Heart left ventricle (tissue), 16 donors: ENCODE measurements around the gene NFATC1. TPM values are rescaled to one million over a fixed set of nuclear protein-coding genes. Genes with fewer than 3 reads are reported as not detected.

Experiments
- ATAC-seq, 4 donors: fragments of 200-7000 bp; cut with Tn5 transposase; one replicate each; pipeline ENCODE4 v1.9.1; 2020 to 2022; ENCODE audit warnings: moderate library complexity in 4 of 4, mild to moderate bottlenecking in 3 of 4, moderate number of reproducible peaks in 1 of 4
- DNase-seq, 5 donors: peaks; one replicate each; pipeline ENCODE4 v3.0.0-alpha.2; 2020
- H3K27ac ChIP-seq, 12 donors: fragments of 200-600 bp; sonication (generic) in 4 of 12; one replicate each; pipeline versions ENCODE4 v1.5.0 to v1.8.0; 2016 to 2022; ENCODE audit warnings: mild to moderate bottlenecking in 2 of 12
- H3K27me3 ChIP-seq, 9 donors: fragments of 200-600 bp; sonication (generic) in 2 of 9; one replicate each; pipeline versions ENCODE4 v1.5.1 to v1.8.0; 2016 to 2022; ENCODE audit warnings: mild to moderate bottlenecking in 3 of 9
- H3K36me3 ChIP-seq, 9 donors: fragments of 200-600 bp; sonication (generic) in 2 of 9; one replicate each; pipeline versions ENCODE4 v1.5.0 to v1.8.0; 2018 to 2022; ENCODE audit warnings: mild to moderate bottlenecking in 2 of 9
- H3K4me1 ChIP-seq, 12 donors: fragments of 200-600 bp; sonication (generic) in 4 of 12; one replicate each; pipeline versions ENCODE4 v1.5.0 to v1.8.0; 2016 to 2022; ENCODE audit warnings: mild to moderate bottlenecking in 3 of 12
- H3K4me3 ChIP-seq, 12 donors: fragments of 200-600 bp; sonication (generic) in 4 of 12; one replicate each; pipeline versions ENCODE4 v1.5.0 to v1.8.0; 2017 to 2022; ENCODE audit warnings: mild to moderate bottlenecking in 9 of 12, moderate library complexity in 4 of 12
- H3K9me3 ChIP-seq, 12 donors: fragments of 200-600 bp; sonication (generic) in 4 of 12; one replicate each; pipeline versions ENCODE4 v1.5.0 to v1.8.0; 2016 to 2022; ENCODE audit warnings: mild to moderate bottlenecking in 1 of 12
- POLR2A ChIP-seq, 2 donors: fragments of 450-650 bp; IDR thresholded peaks; one replicate each; pipeline ENCODE4 v1.6.1; 2017; ENCODE audit warnings: antibody characterized with exemption in 2 of 2, mild to moderate bottlenecking in 2 of 2, moderate library complexity in 2 of 2
- WGBS, 4 donors: extraction: QIAGEN DNeasy Blood & Tissue Kit in 2 of 4; methylation state at CpG; one replicate each; pipeline versions ENCODE4 v1.1.5 to v1.1.7; 2013 to 2018; 5-methylcytosine and 5-hydroxymethylcytosine counted together
- intact Hi-C, 10 donors: fragments of 100-400 bp; cut with DNase I; formaldehyde crosslinking; loops; one replicate each; pipeline versions ENCODE4 v1.11.1 to v1.14.2; 2022
- polyA plus RNA-seq, 2 donors: library from polyadenylated mRNA; stranded (reverse); fragments of 200-250 nt; gene quantifications; one replicate each; pipeline ENCODE4 v1.2.3, GENCODE V29; 2013
- total RNA-seq, 9 donors: library from RNA; depleted of rRNA in 2 of 9; stranded (reverse); fragments of >200 nt in 2 of 9; fragmentation: NEBNext Ultra II Directional in 3 of 9; extraction: Animal tissue kit (Norgen Biotek cat#: 25700) in 3 of 9; gene quantifications; one replicate each; pipeline versions ENCODE4 v1.1.0 to v1.2.4, GENCODE V29; 2016 to 2023
- TF ChIP-seq, protein P1 (sequence below), 12 donors: fragments of 200-600 bp; sonication (generic) in 4 of 12; IDR thresholded peaks; one replicate each; pipeline versions ENCODE4 v1.5.0 to v1.8.0; 2018 to 2022; ENCODE audit warnings: antibody characterized with exemption in 12 of 12, mild to moderate bottlenecking in 5 of 12
- donor health status: ischemic (EF 13 %, LVEDD 7.1; RV severe dilation, severe dysfunction).
- donor health status: healthy with polysubstance abuse.
- donor health status: DM: no; HTN: yes; CAD: no.
- donor health status: DM: no; HTN: no; CAD: no.
- donor health status: ischemic (EF 25% LVEDD 6.9; RV normal size, moderate dysfunction).
- donor health status: ischemic (EF 25% LVEDD 5.7; RV mildly dilated, moderate dysfunction).
- donor health status: healthy.
- donor health status: DM: yes; HTN: yes; CAD: no.
- donor health status: ischemic (EF 35%, LVEDD 5.7; RV mildly dilated, moderate dysfunction).
- donor health status: nonischemic (EF 11% LVEDD 7.7; RV severe dilation, severe dysfunction).
- donor health status: DM: yes; HTN: yes; CAD: no.
- donor health status: PGD.
- donor health status: ischemic (EF 29% LVEDD 5.4; RV normal size, mild dysfunction).
- donor health status: nonischemic (EF 23%, LVEDD 6.1; RV moderate dilation, normal function).

NFATC1 gene
- total and polyA plus RNA-seq, 11 donors = 6.5 to 26.7 (median 15.3) TPM

DNA sequence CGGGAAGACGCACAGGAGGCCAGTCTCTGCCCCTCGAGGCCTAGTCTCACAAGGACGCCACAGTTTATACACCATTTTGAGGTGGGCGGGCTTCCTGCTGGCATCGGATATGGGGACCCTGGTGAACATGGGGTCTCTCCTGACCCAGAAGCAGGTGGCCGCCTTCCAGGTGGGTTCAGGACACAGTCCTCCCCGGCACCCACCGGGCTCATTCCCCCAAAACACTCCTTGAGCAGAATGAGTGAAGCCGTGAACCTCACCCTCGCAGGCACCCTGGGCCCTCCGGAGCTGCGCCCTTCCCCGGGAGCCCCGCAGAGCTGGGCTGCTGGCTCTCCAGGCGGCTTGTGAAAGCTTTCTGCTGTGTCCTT lies 6.5 kb downstream of the NFATC1 start:
- Histone ChIP-seq H3K4me3 (no peak overlapping the region), H3K27ac (peak overlapping the region in 6 of 12 donors; percentile 19 to 93 (median 76)), H3K4me1 (peaks cover 5 to 71% (median 50%) of the 10 kb centered on the region in 12 donors), H3K9me3 (no peaks in the 10 kb centered on the region), H3K36me3 (no peaks in the 10 kb centered on the region), H3K27me3 (peaks cover 0 to under 1% (median 0%) of the 10 kb centered on the region in 9 donors)
- DNase-seq = peak in 1 of 5 donors; percentile 19
- no peak for ATAC-seq
- TF ChIP-seq, protein P1, sequence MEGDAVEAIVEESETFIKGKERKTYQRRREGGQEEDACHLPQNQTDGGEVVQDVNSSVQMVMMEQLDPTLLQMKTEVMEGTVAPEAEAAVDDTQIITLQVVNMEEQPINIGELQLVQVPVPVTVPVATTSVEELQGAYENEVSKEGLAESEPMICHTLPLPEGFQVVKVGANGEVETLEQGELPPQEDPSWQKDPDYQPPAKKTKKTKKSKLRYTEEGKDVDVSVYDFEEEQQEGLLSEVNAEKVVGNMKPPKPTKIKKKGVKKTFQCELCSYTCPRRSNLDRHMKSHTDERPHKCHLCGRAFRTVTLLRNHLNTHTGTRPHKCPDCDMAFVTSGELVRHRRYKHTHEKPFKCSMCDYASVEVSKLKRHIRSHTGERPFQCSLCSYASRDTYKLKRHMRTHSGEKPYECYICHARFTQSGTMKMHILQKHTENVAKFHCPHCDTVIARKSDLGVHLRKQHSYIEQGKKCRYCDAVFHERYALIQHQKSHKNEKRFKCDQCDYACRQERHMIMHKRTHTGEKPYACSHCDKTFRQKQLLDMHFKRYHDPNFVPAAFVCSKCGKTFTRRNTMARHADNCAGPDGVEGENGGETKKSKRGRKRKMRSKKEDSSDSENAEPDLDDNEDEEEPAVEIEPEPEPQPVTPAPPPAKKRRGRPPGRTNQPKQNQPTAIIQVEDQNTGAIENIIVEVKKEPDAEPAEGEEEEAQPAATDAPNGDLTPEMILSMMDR (IDR thresholded peaks at IDR 0.05) = no peak
- no peak for TF ChIP-seq POLR2A (IDR thresholded peaks at IDR 0.05)
- intact Hi-C loops = loop anchor here in 6 of 10 donors (2.0 to 10.0 kb wide), 4 partner anchors 53 to 105 kb away; no protein-coding TSS in a partner anchor
- 92 to 96% (median 94%) methylated on average over 10 to 16 of the region's 16 CpGs for WGBS, 4 donors

DNA sequence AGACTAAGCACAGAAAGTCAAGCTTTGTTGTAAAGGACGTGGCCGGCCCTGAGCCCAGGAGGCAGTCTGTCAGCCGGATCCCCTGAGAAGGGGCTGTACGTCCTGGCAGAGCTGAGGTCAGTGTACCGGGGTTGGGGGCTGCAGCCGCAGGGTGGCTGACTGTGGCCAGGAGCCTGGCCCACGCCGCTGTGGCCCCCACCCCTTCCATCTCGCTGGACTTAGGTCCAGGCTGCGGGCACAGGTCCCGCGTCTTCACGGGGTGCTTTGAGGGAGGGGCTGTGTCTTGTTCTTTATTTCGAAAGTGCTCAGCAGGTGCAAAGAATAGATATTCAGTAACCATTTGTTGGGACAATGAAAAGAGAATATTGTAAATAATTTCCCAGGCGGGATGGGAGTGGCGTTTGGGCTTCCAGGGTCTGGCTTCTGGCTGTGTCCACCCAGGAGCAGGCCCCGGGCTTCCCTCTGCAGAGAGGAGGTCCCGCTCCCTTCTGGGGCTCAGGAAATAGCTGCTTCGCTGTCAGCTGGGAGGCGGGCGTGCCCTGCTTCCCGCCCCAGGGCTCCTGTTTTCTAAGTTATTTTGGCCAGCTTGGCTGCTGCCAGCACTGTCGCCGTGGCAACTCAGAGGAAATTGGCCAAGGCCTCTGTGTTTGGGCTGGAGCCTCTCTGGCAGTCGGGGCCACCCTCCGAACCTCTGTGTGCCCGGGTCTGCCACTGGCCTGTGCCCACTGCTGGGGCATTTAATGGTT lies 7.4 kb downstream of the NFATC1 start:
- intact Hi-C loops = loop anchor here in 6 of 10 donors (2.0 to 10.0 kb wide), 4 partner anchors 52 to 104 kb away; no protein-coding TSS in a partner anchor
- WGBS, 4 donors = 24 to 61% (median 40%) methylated on average over 23 to 27 of the region's 27 CpGs
- Histone ChIP-seq H3K4me3 (peak overlapping the region in 10 of 12 donors; percentile 3 to 44 (median 24)), H3K36me3 (peaks cover 0 to 3% (median 0%) of the 10 kb centered on the region in 9 donors), H3K27ac (peak overlapping the region; percentile 51 to 93 (median 71)), H3K9me3 (no peaks in the 10 kb centered on the region), H3K27me3 (no peaks in the 10 kb centered on the region), H3K4me1 (peaks cover 5 to 71% (median 50%) of the 10 kb centered on the region in 12 donors)
- ATAC-seq = peak; percentile 71 to 81 (median 73)
- DNase-seq = peak; percentile 79 to 86 (median 84)
- TF ChIP-seq, protein P1 (IDR thresholded peaks at IDR 0.05) = peak in 3 of 12 donors; percentile 3 to 14 (median 14)
- TF ChIP-seq POLR2A (IDR thresholded peaks at IDR 0.05) = no peak

DNA sequence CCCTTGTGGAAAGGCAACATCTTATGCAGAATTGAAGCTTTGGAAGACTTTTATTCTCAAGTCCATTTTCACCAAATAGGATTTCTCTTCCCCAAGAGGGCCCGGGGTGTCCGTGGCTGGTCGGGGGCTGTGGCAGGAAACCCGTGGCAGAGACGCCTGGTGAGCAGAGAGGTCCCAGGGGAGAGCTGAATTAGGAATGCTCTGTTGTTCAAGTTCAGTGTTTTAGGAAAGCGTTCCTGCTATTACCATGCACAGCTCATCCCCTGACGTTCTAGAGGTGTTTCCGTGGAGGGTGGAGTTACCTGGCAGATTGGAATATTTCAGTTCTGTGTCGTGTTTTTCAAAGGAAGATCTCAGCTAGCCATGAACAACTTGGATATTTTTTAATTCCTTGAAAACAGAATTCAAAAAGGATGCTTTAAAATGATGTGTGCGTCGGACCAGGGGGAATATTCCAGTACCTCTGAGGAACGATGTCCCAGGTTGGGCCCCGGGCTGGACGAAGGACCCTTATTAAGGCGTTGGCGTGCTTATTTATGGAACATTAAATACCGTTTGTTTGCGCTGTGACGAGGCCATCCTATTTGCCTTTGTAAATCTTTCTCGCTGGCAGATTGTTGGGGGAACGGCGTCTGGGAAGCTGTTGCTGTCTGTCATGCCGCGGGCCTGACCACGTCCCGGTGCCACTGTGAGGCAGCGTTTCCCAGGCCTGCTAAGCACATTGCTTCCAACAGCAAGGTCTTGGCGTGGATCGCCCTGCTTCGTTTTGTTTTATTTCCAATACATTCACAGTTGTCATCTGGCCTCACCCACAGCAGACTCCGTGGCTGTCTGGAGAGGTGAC lies 8.2 kb downstream of the NFATC1 start:
- peak in 2 of 5 donors; percentile 25 to 42 for DNase-seq
- Histone ChIP-seq H3K9me3 (no peaks in the 10 kb centered on the region), H3K27me3 (no peaks in the 10 kb centered on the region), H3K36me3 (peaks cover 0 to 3% (median 0%) of the 10 kb centered on the region in 9 donors), H3K27ac (peak overlapping the region; percentile 51 to 93 (median 71)), H3K4me3 (peak overlapping the region in 9 of 12 donors; percentile 19 to 44 (median 25)), H3K4me1 (peaks cover 5 to 68% (median 49%) of the 10 kb centered on the region in 12 donors)
- ATAC-seq = no peak
- TF ChIP-seq POLR2A (IDR thresholded peaks at IDR 0.05) = no peak
- TF ChIP-seq, protein P1 (IDR thresholded peaks at IDR 0.05) = no peak
- intact Hi-C loops = loop anchor here in 6 of 10 donors (2.0 to 10.0 kb wide), 4 partner anchors 51 to 103 kb away; no protein-coding TSS in a partner anchor
- WGBS, 4 donors = 67 to 76% (median 73%) methylated on average over 31 of the region's 31 CpGs
